NCI-H69 (cell line): ENCODE measurements around the gene PLEKHA5.

ENCODE experiments used
- DNase-seq: peaks from one replicate; lab custom pipeline; 2025; lab: John Stamatoyannopoulos, UW

The PLEKHA5 gene

GRCh38 chr12:19130224-19131024, 891 bp downstream of the PLEKHA5 start:
- DNase-seq, result peak; percentile 76

GRCh38 chr12:19131025-19131444, 1.5 kb downstream of the PLEKHA5 start:
- peak; percentile 40 for DNase-seq

GRCh38 chr12:19138551-19138950, 9.0 kb downstream of the PLEKHA5 start:
- no peak for DNase-seq

GRCh38 chr12:19138956-19139355, 9.4 kb downstream of the PLEKHA5 start:
- no peak for DNase-seq

- DNase-seq, result no peak
These were observed 10.2 kb downstream of the PLEKHA5 start for GRCh38 chr12:19139615-19140194.

- no peak for DNase-seq
These were observed 11.1 kb downstream of the PLEKHA5 start for GRCh38 chr12:19140381-19141236.

GRCh38 chr12:19142499-19142898, 13.0 kb downstream of the PLEKHA5 start:
- DNase-seq, result no peak

GRCh38 chr12:19144287-19144686, 14.8 kb downstream of the PLEKHA5 start:
- no peak for DNase-seq

GRCh38 chr12:19144985-19145384, 15.5 kb downstream of the PLEKHA5 start:
- no peak for DNase-seq

- no peak for DNase-seq
These were observed 19.3 kb downstream of the PLEKHA5 start for GRCh38 chr12:19148860-19149259.

- no peak for DNase-seq
These were observed 20.9 kb downstream of the PLEKHA5 start for GRCh38 chr12:19150273-19150900.

GRCh38 chr12:19151298-19151697, 21.8 kb downstream of the PLEKHA5 start:
- no peak for DNase-seq

- no peak for DNase-seq
These were observed 23.9 kb downstream of the PLEKHA5 start for GRCh38 chr12:19153396-19153795.

GRCh38 chr12:19154686-19155085, 25.2 kb downstream of the PLEKHA5 start:
- no peak for DNase-seq

- DNase-seq, result no peak
These were observed 26.6 kb downstream of the PLEKHA5 start for GRCh38 chr12:19155981-19156734.

- no peak for DNase-seq
These were observed 29.4 kb downstream of the PLEKHA5 start for GRCh38 chr12:19158923-19159322.

GRCh38 chr12:19161216-19161615, 31.7 kb downstream of the PLEKHA5 start:
- no peak for DNase-seq

- DNase-seq, result no peak
These were observed 35.9 kb downstream of the PLEKHA5 start for GRCh38 chr12:19165451-19165850.

- DNase-seq, result no peak
These were observed 36.9 kb downstream of the PLEKHA5 start for GRCh38 chr12:19166387-19166786.

GRCh38 chr12:19166956-19167355, 37.4 kb downstream of the PLEKHA5 start:
- no peak for DNase-seq

GRCh38 chr12:19167708-19168107, 38.2 kb downstream of the PLEKHA5 start:
- no peak for DNase-seq

- DNase-seq, result no peak
These were observed 39.1 kb downstream of the PLEKHA5 start for GRCh38 chr12:19168644-19169043.
